Measurements from ENCODE around the gene ZNF492.
"Not testable (repeated sequence)": the region's sequence is repeated elsewhere in the genome, so short reads cannot be mapped to it uniquely, and the experiment has no call there.

Gene ZNF492
- 0.03 to 0.97 (median 0.21) reads per million in 18 experiments for total RNA-seq

DNA sequence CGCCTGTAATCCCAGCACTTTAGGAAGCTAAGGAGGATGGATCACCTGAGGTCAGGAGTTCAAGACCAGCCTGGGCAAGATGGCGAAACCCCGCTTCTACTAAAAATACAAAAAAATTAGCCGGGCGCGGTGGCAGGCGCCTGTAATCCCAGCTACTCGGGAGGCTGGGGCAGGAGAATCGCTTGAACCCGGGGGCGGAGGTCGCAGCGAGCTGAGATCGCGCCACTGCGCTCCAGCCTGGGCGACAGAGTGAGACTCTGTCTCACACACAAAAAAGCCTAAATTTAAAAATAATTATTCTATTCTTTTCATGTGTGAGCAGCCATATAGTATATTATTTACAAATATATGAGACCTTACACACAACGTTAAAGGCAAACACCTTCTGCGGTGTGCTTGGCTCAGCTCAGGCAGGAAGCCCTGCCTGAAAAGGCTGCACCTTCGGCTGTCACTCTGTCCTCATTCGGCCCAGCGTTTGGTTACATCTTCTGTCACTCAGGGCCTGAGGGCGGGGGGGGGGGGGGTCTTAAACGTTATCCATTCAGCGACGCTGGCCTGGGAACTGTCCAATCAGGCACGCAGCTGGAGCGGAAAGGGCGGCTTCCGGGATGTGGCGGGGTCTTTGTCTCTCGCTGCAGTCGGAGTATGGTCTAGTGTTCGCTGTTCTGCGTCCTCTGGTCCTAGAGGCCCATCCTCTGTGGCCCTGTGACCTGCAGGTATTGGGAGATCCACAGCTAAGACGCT is at the start of gene ZNF492:
Gene ZNF492, plus strand, starts transcription at position 619 of the 744 bp plus-strand sequence. CDS start 19,076 bp downstream, outside the sequence.
- peak; percentile 55 to 76 for DNase-seq

DNA sequence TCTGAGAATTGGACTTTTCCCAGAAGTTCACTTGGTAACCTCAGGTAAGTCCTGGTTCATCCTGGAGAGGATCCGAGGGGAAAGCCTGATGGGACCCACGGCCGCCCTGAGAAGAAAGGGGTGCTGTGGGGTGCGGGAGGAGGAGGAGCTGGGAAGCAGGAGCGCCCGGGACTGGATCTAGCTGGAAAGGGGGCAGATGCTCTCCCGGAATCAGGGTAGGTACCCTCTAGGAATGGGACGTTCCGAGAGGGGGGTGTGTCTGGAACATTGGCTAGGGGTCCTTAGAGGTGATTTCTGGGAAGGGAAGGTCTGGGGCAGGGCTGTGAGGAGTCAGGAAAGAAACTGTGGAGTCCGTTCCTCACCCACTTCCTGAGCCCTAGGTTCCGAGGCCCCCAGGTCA is 38.7 kb upstream of the ZNF492 start:
- DNase-seq: no peak

DNA sequence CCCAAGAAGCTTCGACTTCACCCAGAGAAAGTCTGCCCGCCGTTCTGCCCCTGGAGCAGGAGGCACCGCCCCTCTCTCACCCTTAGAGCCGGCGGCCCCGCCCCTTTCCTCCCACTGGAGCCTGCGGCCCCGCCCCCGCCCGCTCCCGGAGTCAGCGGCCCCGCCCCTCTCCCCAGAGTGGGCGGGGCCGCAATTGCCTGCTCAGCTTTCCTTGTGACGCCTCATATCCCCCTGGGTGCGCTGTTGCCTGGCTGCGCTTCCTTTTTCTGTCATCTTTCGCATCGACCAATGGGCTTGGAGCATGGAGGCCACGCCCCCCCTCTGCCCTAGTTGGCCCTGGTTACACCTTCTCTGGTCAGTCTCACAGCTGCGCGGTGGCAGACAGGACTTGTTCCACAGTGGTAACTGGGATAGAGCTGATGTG is 38.2 kb upstream of the ZNF492 start:
- no peak for DNase-seq

DNA sequence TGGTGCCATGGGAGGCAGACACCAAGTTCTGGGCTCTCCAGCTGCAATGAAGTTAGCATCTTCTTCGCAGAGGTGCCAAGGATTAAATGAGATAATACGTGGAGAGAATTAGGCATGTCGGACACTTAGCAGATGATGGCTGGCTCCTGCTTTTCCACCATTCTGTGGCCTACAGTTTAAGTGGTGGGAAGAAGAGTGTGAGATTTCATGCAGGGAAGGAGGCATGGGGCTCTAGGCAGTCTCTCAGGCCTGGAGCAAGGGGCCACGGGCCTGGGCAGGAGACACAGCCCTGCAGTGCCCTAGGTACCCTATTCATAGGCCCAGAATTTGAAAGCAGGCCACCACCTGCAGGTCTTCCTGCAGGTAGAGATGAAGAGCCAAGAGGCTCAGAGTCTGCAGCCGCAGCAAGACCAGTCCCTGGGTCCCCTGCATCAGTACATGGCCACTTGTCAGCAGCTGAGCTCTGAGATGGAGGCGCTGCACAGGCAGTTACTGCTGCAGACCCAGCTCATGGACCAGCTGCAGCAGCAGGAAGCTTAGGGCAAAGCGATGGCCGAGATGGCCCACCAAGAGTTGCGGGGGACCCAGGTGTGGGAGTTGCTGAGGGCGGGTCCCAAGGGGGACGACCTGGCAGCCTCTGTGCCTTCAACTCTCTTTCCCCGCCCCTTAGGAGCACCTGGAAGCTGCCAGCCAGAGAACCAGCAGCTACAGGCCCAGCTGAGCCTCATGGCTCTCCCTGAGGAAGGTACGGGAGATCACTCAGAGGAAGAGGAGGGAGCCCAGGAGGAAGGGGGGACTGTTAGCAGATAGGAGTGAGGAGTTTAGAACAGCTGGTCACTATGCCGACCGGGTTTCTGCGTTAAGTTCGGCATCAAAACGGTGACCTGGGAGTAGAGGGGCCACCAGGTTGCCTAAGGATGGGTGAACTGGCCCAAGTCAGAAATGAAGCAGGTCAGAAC is 33.2 kb upstream of the ZNF492 start:
- DNase-seq: no peak

DNA sequence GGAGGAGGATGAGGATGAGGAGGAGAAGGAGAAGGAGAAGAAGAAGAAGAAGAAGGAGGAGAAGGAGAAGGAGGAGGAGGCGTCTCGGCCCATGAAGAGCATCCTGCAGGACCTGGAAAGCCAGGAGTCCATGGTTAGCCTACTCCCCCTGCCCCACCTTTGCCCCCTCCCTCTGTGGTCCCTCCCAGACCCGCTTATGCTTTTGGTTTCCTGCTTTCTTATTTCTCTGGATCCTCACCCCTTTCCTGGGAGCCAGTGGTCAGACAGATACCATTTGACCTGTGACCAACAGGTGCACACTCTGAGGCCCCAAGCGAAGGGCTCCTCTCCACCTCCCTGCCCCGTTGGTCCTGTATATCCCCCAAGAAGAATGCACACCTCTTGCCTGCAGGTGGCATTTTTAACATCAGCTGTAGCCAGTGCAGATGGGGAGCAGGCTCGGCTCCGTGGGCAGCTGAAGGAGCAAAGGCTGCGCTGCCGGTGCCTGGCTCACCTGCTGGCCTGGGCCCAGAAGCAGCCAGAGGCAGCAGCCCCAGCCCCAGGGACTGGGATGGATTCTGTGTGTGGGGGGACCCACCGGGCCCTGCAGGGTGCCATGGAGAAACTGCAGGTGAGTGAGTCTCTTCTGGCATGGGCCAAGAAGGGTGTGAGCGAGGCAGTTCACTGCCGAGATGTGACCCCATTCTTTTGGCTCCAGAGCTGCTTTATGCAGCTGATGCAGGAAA is 32.1 kb upstream of the ZNF492 start:
- DNase-seq: no peak

DNA sequence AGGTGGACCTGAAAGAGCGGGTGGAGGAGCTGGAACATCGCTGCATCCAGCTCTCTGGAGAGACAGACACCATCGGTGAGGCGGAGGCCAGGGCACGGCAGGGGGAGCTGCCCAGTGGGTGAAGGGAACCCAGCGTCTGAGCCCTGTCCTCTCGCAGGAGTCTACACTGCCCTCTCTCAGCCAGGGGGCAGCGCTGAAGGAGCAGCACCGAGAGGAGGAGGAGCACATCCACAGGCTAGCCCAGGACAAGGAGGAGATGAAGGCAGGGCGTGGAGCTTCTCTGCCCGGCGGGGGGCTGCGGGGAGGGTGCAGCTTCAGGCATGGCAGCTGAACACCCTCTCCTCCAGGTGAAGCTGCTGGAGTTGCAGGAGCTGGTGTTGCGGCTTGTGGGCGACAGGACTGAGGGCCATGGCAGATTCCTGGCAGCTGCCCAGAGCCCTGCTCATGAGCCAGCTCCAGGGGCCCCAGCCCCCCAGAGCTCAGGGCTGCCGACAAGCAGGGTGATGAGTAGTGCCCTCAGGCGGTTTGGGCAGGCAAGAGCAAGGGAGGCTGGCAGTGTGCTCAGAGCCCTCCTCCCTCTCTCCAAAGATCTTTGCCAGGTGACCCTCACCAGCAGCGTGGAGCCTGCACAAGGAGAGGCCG is 31.4 kb upstream of the ZNF492 start:
- no peak for DNase-seq

DNA sequence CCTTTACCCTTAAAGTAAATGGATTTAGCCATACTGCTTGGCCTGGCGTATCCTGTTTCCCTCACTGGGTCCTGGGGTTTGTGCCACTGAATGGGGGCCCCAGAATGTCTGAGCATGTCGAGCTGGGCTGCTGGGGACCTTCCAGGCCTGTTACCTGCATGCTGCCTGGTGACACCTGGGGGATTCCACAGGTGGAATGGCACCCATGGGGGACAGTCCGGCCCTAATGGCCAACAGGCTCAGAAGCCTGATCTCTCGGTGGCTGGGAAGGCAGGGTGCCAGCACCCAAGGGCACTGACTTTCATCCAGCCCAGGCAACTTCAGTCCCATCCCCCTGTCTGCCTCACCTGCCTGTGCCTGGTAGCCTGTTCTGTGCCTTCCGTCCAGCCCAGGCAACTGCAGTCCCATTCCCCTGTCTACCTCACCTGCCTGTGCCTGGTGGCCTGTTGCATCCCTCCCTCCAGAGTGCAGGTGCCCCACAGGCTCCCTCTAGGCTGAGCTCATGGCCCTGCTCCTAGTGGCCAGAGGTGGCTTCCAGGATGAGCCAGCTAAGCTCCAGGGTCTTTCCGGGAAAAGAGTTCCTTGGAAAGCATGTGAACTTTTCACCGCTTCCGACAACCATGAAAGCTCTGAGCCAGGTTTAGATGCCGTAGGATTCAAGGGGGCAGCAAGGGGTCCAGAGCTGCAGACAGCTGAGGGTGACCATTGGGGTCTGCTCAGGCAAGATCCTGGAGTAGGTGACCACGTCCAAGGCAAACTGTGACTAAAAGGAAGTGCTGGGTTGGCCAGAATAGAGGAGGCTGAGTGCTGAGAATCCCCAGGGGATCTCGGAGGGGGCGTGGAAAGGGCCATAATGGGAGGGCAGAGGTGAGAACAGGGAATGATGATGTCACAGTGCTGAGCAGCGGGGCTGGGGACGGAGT is 30.3 kb upstream of the ZNF492 start:
- no peak for DNase-seq

DNA sequence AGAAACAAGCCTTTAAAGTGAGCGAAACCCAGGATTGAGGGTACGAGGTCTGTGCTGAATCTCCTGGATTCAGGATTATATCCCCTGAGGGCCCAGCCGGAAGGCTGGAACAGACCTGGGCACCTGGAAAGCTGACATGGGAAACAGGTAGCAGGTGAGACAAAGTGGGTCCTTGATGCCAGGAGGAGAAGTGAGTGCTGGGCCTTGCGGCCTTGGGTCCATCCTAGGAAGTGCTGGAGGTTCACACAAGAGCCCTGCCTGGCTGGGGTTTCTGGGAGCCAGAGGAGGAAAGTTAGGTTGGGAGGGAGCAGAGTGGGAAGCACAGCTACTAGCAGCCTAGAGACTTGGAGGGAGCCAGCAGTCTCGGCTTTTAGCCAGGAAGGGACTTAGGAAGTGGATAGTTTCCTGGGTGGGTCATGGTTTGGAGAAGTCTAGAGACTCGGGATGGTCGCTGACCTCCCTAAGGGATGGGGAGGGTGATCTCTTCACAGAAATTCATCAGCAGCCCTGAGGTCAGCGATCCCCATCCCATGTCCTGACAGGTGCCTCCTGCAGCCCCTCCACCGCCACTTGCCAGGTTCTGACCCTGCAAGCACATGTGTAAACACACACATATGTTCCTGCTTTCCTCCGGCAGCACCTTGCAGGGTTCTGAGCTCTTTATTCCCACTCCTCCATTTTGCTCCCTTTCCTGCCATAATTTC is 29.4 kb upstream of the ZNF492 start:
- DNase-seq: no peak

DNA sequence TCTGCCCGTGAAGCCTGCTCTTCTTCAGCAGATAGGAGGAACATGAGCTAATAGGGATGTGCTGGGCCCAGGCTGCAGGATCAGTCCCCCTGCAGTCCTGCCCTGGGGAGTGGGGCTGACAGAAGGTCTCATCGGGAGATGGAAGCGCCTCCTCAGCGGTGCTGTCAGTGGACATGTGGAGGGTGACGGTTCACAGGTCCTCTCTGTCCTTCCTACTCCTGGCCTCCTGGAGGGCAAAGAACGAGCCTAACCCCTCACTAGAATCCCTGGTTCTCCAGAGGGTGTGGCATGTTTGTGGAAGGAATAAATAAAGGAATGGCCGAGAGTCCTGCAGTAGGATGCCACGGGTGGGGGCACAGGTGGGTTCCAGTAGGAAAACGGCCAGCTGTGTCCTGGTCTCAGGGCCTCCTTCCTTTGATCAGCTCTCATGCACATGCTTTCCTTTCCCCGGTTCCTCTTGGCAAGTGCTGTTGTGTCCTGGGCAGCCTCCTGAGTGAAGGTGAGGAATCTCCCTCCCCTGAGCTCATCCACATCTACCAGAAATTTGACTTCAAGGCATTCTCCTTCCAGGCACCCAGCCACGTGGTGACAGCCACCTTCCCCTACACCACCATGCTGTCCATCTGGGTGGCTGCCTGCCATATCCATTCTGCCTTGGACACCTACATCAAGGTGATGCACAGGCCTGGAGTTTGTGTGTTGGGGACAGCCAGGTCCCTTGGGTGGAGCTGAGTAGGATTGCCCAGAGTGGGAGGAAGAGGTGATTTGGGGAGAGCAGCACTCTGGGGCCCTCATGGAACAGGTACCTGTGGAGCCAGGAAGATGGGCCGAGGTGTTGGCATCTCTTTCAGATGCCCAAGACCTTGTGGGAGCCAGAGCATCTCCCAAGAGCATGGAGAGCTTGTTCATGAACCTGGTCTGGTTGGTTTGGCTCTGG is 28.6 kb upstream of the ZNF492 start:
- no peak for DNase-seq

DNA sequence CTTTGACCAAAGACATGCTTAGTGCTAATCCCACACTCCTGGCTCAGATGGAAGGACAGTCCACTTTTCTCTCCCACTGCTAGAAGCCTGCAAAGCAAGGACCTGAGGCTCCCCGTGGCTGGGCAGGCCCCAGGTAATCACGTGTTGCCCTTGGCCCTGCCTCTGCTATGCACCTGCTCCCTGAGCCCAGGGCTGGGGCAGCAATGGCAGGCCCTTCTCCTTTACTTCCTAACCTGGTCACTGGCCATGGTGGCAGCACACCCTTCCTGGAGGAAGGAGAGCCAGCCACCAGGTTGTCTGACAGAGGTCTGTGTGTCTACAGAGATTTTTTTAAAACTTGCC is 27.9 kb upstream of the ZNF492 start:
- DNase-seq: no peak

DNA sequence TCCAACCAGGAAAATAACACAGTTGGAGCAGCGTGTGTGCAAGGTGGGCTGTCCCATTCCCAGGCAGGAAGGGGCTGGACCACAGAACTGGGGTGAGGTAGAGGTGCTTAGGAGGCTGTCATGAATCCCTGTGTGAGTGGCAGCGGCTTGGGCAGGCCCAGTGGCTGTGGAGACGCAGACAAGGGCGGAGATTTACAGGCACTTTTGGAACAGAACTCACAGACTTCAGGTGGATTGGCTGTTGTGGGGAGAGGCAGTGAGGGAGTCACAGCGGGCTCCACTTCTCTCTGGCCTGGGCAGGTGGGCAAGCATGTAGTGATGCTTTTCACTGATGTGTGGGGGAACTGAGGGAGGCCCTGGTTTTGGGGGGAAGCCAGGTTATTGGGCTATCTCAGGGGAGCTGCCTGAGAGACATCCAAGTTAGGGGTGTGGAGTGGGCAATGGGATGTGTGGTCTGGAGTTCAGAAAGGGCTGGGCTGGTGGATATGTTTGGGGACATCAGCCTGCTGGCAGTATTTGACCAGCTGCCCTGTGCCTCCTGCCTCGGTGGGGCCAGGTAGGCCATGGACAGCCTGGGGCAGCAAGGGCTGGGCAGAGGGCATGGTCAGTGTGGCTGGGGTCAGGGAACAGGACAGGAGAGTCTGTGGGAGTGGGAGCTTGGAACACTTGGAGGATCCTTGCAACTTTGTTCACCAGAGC is 27.0 kb upstream of the ZNF492 start:
- DNase-seq: no peak

DNA sequence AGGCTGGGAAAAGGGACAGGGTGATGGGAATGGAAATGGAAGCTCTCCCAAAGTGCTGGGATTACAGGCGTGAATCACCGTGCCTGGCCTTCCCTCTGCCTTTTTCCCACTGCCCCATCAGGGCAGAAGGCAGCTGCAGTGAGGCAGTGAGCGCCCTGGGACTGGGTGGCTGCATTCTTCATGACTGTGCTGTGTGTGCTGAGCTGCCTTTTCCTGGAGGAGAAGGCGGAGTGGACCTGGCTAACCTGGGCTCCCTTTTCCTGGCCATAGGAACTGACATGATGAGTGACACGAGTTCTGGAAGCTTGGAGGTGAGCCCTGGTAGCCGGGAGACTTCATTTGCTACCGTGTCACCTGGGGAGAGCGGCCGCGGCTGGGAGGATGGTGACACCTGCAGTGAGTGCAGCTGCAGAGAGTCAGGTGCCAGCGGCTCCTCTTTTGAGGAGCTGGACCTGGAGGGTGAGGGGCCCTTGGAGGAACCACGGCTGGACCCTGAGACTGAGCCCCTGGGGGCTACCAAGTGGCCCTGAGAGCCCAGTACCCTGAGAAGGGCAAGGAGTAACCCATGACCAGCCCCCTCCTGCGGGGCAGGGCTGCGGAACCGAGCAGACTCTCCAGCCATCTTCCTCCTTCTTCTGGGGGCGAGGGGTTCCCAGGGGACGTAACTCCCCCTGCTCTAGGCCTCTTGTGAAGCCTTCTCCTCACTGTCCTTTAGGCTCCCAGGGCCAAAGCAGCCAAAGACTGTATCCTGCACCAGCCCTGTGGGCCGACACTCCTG is 26.3 kb upstream of the ZNF492 start:
- no peak for DNase-seq

DNA sequence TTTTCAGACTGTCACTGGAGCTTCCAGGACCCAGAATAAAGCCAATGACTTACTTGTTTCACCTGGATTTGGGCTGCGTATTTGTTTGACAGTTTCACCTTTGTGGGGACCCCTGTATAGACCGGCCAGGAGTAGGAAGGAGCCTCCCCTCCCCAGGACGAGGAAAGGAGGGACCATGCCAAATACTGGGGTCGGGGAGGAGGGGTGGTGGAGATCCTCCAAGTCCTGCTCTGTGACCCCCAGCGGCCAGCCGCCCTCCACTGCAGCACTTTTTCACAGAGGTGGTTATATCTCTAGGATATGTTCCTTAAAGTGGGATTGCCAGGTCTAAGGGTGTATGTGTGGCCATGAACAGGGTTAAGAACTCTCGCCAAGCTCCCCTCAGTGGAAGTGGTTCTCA is 25.7 kb upstream of the ZNF492 start:
- DNase-seq: no peak

DNA sequence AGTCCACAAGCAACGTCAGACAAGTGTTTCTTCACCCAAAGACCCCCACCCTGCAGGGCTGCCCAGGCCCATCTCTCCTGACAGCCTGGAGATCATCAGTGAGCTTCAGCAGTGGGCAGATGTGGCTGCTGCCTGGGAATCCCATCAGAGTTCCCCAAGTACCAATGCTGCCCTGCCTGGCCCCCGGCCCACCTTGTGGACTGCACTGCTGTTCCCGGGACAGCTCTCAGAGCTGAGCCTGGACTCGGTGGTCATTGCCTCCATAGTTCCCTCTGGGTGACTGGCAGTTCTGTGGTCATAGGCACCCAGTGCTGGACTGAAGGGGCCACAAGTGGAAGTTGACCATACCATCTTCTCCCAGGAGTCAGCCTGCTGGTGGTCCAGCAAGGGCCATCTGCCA is 24.5 kb upstream of the ZNF492 start:
- no peak for DNase-seq

DNA sequence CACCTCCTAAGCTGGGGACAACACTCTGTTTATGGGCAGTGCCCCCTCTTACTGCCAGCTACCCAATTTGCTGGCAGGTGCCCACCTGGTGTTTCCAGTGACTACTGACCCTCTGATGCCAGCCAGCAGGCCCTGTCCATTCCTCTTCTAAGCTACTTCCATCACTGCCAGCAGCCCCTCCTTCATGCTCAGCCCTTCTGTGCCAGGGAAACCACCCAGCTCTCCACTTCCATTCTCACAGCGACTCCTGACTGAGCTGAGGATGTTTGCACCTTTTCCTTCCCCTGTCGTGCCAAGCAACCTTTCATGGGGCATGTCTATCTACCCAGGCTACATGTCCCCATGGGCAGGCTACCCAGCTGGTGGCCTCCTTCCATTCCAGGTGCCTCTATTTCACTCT is 24.0 kb upstream of the ZNF492 start:
- DNase-seq: no peak

DNA sequence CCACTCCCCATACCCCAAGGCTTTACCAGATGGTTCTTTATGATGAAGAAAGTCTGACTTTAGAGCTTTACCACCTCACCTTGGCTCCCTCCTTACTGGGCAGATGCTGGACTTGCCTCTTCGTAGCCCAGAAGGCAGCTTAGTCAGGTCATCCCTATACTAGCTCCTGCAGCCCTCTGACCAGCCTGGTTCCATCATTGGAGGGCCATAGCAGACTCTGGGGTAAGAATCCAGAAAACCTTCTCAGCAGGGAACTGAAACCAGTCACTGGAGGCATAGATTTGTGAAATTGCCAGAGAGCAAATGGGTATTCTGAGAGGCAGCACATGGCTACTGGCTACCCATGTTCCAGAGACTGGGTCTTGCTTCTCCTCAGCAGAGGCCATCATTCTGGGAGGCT is 21.8 kb upstream of the ZNF492 start:
- no peak for DNase-seq

DNA sequence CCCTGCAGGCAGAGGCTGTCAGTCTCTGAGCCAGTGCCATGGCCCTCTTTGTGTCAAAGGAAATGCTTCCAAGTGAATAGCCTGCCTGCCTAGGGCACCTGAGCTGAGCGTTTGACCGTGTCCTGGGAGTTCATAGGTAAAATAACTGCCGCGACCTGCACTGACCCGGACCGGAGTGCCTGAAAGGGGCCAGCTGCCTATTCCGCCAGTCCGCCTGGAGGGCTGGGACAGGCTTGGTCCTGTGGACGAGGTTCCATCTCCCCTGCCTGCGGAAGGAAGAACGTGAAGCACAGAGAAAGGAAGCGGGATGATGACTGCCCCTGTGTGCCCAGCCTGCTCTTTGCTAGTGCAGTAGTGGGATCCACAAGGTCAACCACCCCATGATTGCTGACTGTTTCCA is 17.5 kb upstream of the ZNF492 start:
- DNase-seq: no peak

DNA sequence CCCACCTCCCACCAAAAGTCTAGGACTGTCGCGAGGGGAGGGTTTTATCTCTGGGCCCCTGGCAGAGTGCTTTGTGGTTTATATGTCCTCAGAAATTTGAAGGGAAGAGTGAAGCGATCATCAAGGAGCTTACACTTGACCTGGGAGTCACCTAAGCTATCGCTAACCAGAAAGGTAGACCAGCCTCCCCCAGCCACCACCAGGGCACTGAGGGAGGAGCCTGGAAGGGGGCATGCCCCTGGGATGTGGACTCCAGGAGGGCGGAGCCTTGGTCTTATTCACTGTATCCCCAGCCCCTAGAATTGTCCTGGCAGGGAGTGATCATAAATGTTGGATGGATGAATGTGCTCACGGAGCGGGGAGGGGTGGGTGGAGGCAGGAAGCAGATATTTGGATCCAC is 16.9 kb upstream of the ZNF492 start:
- DNase-seq: not testable (repeated sequence)

Measured in inflammatory macrophage (primary cell).